ENCODE measurements around the gene DMD. TPM values are rescaled to one million over a fixed set of nuclear protein-coding genes. Genes with fewer than 3 reads are reported as not detected.

DMD gene
- total and polyA plus RNA-seq, 9 donors = 14.0 to 70.5 (median 37.6) TPM

DNA sequence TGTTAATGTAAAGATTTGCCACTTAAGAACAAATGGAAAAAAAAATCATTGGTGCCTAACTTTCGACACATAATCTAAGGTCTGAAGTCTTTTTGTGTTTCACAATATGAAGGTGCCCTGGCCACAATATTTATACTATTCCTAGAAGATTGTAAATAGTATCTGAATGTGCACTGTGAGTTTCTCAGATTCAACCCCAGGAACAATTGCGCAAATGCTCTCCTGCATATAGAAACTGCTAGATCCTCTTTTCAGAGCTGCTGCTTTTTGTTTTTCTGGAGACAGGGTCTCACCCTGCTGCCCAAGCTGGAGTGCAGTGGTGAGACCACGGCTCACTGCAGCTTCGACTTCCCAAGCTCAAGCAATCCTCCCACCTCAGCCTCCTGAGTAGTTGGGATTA is 1659.4 kb downstream of the DMD start:
- intact Hi-C loops (cut with DNase I) = no loop called here
- no peak for DNase-seq
- Histone ChIP-seq H3K4me3 (no peak overlapping the region), H3K27ac (no peak overlapping the region), H3K4me1 (ENCODE audit: insufficient read depth) (no peaks in the 10 kb centered on the region), H3K9me3 (no peaks in the 10 kb centered on the region), H3K36me3 (no peaks in the 10 kb centered on the region), H3K27me3 (no peaks in the 10 kb centered on the region)
- TF ChIP-seq, protein P1, sequence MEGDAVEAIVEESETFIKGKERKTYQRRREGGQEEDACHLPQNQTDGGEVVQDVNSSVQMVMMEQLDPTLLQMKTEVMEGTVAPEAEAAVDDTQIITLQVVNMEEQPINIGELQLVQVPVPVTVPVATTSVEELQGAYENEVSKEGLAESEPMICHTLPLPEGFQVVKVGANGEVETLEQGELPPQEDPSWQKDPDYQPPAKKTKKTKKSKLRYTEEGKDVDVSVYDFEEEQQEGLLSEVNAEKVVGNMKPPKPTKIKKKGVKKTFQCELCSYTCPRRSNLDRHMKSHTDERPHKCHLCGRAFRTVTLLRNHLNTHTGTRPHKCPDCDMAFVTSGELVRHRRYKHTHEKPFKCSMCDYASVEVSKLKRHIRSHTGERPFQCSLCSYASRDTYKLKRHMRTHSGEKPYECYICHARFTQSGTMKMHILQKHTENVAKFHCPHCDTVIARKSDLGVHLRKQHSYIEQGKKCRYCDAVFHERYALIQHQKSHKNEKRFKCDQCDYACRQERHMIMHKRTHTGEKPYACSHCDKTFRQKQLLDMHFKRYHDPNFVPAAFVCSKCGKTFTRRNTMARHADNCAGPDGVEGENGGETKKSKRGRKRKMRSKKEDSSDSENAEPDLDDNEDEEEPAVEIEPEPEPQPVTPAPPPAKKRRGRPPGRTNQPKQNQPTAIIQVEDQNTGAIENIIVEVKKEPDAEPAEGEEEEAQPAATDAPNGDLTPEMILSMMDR (IDR thresholded peaks at IDR 0.05) = no peak
- TF ChIP-seq EP300 (IDR thresholded peaks at IDR 0.05) (no peak), POLR2A (IDR thresholded peaks at IDR 0.05) (no peak)
- WGBS, 3 donors = 83 to 87% (median 87%) methylated on average over 4 of the region's 4 CpGs

DNA sequence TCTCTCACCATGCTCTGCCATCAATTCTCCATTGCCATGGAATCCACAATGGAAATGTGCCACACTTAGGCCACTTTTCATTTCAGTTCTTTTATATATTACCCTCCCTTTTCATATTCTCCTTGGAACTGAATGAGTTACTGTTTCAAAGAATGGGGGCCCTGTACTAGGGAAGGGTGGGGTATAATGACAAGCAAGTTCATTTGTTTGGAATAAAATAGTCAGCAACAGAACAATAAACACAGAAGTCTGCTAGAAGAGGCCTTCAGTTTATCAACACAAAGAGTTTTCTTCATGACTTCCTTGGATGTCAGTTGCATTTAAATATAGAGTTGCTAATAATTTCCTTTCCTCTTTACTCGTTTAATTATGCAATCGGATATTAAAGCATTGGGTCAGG is 1661.2 kb downstream of the DMD start:
- Histone ChIP-seq H3K36me3 (no peaks in the 10 kb centered on the region), H3K4me3 (no peak overlapping the region), H3K4me1 (ENCODE audit: insufficient read depth) (no peaks in the 10 kb centered on the region), H3K9me3 (no peaks in the 10 kb centered on the region), H3K27me3 (no peaks in the 10 kb centered on the region), H3K27ac (no peak overlapping the region)
- TF ChIP-seq POLR2A (IDR thresholded peaks at IDR 0.05) = no peak
- TF ChIP-seq, protein P1 (IDR thresholded peaks at IDR 0.05) = no peak
- no peak for TF ChIP-seq EP300 (IDR thresholded peaks at IDR 0.05)
- intact Hi-C loops (cut with DNase I) = no loop called here
- 53 to 70% (median 61%) methylated on average over 2 of the region's 2 CpGs for WGBS, 3 donors
- DNase-seq = no peak

DNA sequence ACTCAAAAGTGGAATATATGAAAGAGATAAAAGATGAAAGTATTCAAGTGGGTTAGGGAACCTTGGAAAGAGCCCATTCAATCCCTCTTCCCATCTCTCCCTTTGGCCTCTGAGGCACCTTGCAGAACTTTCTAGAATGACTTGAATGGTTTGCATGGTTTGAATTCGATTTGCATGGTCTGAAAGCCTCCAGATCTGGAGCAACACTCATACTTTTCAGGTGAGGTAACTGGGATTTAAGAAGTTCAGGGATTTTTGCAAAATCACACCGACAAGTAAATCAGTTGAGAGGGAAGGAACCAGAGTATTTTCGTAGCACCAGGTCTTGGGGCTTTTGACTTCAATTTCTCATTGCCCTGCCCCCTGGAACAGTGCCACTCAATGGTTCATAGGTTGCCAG is 1663.5 kb downstream of the DMD start:
- no peaks in the 10 kb centered on the region for H3K9me3 ChIP-seq
- no peaks in the 10 kb centered on the region for H3K4me1 ChIP-seq (ENCODE audit: insufficient read depth)
- H3K36me3 ChIP-seq = no peaks in the 10 kb centered on the region
- H3K27ac ChIP-seq = no peak overlapping the region
- TF ChIP-seq EP300 (IDR thresholded peaks at IDR 0.05) (no peak), POLR2A (IDR thresholded peaks at IDR 0.05) (no peak)
- TF ChIP-seq, protein P1 (IDR thresholded peaks at IDR 0.05) = no peak
- no peaks in the 10 kb centered on the region for H3K27me3 ChIP-seq
- no peak for DNase-seq
- H3K4me3 ChIP-seq = no peak overlapping the region
- 58 to 64% (median 60%) methylated on average over 3 of the region's 3 CpGs for WGBS, 3 donors
- intact Hi-C loops (cut with DNase I) = no loop called here

DNA sequence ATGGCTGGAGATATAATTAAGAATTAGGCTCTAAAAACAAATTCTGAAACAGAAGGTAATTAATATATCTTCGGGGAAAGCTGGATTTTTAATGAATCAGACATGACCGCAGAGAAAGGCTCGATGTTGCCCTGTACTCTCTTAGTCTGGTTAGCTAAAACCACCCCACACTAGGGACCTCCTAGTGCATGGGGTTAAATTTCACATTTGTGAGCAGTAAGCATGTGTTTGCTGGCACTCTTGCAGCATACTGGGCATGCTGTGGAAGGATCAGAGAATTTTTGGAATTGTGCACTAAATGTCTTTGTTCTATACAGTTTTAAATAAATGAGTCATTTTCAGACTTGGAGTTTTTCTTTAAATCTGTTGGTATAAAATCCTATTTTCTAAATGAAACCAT is 1663.9 kb downstream of the DMD start:
- 73 to 84% (median 77%) methylated on average over 3 of the region's 3 CpGs for WGBS, 3 donors
- no peak for DNase-seq
- H3K9me3 ChIP-seq = no peaks in the 10 kb centered on the region
- no peak overlapping the region for H3K4me3 ChIP-seq
- no peaks in the 10 kb centered on the region for H3K4me1 ChIP-seq (ENCODE audit: insufficient read depth)
- H3K27me3 ChIP-seq = no peaks in the 10 kb centered on the region
- no peak overlapping the region for H3K27ac ChIP-seq
- H3K36me3 ChIP-seq = no peaks in the 10 kb centered on the region
- TF ChIP-seq EP300 (IDR thresholded peaks at IDR 0.05) (no peak), POLR2A (IDR thresholded peaks at IDR 0.05) (no peak)
- TF ChIP-seq, protein P1 (IDR thresholded peaks at IDR 0.05) = no peak
- intact Hi-C loops (cut with DNase I) = no loop called here

DNA sequence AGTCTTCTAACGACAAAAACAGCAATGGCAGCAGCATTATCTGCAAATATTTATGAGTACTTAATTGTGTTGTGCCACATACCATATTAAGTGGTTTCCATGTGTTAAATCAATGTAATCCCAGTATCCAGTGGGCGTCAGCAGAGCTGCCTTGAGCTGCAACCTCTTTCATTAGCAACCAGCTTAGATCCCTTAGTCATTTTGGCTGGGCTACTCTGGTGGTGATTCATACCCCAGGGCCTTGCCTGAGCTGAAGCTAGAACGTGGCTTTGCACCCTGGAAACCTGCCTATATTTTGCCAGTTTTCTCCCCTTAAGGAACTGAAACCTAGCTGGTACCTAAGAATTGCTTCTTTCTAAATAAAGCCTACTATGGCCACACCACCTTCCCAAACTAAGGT is 1665.2 kb downstream of the DMD start:
- no peaks in the 10 kb centered on the region for H3K9me3 ChIP-seq
- 41 to 55% (median 50%) methylated on average over 3 of the region's 3 CpGs for WGBS, 3 donors
- no peak for DNase-seq
- H3K4me3 ChIP-seq = no peak overlapping the region
- intact Hi-C loops (cut with DNase I) = no loop called here
- H3K36me3 ChIP-seq = no peaks in the 10 kb centered on the region
- H3K4me1 ChIP-seq (ENCODE audit: insufficient read depth) = no peaks in the 10 kb centered on the region
- H3K27me3 ChIP-seq = no peaks in the 10 kb centered on the region
- TF ChIP-seq EP300 (IDR thresholded peaks at IDR 0.05) = no peak
- TF ChIP-seq, protein P1 (IDR thresholded peaks at IDR 0.05) = no peak
- no peak for TF ChIP-seq POLR2A (IDR thresholded peaks at IDR 0.05)
- H3K27ac ChIP-seq = no peak overlapping the region

Data from ovary (tissue), 9 donors.